ENCODE results near the gene FAM177B. TPM values are rescaled to one million over a fixed set of nuclear protein-coding genes. Genes with fewer than 3 reads are reported as not detected.

FAM177B gene
- total and polyA plus RNA-seq, 4 experiments from 2014 or later, result 0.30 to 0.79 (median 0.30) TPM; not detected in 1

Other genes starting within 250 kb of the FAM177B start
- under 1 TPM; 0.26 to 0.75 TPM for gene HHIPL2, start 189.1 kb upstream of the FAM177B start, total RNA-seq
- gene HHIPL2, start 189.1 kb upstream of the FAM177B start, polyA plus RNA-seq, result not detected
- 10 to 100 TPM; 16.4 to 17.8 TPM for gene TAF1A, start 147.3 kb upstream of the FAM177B start, total RNA-seq
- 1 to 10 TPM; 3.1 to 5.7 TPM for gene TAF1A, start 147.3 kb upstream of the FAM177B start, polyA plus RNA-seq
- 100 to 1,000 TPM; 120 to 124 TPM for gene MIA3, start 119.1 kb upstream of the FAM177B start, total RNA-seq
- gene MIA3, start 119.1 kb upstream of the FAM177B start, polyA plus RNA-seq, result 10 to 100 TPM; 42.0 to 74.3 TPM
- gene AIDA, start 24.7 kb upstream of the FAM177B start, total RNA-seq, result 10 to 100 TPM; 60.7 to 64.5 TPM
- gene AIDA, start 24.7 kb upstream of the FAM177B start, polyA plus RNA-seq, result 10 to 100 TPM; 35.2 to 37.2 TPM
- gene BROX, start 24.6 kb upstream of the FAM177B start, total RNA-seq, result 10 to 100 TPM; 64.6 to 68.3 TPM
- 10 to 100 TPM; 15.6 to 18.5 TPM for gene BROX, start 24.6 kb upstream of the FAM177B start, polyA plus RNA-seq
- gene DISP1, start 77.8 kb downstream of the FAM177B start, total RNA-seq, result 1 to 10 TPM; 3.9 to 4.2 TPM
- 1 to 10 TPM; 1.9 to 3.0 TPM for gene DISP1, start 77.8 kb downstream of the FAM177B start, polyA plus RNA-seq

Data from CD4-positive, alpha-beta memory T cell (primary cell).